ENCODE measurements around the gene LYRM7.

DNA sequence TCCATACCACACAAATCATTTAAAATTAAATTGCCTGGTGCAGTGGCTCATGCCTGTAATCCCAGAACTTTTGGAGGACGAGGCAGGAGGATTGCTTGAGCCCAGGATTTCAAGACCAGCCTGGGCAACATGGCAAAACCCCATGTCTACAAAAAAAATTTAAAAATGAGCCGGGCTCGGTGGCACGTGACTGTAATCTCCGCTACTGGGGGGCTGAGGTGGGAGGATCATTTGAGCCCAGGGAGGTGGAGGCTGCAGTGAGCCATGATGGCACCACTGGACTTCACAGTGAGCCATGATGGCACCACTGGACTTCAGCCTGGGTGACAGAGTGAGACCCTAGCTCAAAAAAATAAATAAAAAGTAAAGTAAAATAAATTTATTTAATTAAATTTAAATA lies 40.9 kb downstream of the LYRM7 start:
- TF ChIP-seq, protein P1, sequence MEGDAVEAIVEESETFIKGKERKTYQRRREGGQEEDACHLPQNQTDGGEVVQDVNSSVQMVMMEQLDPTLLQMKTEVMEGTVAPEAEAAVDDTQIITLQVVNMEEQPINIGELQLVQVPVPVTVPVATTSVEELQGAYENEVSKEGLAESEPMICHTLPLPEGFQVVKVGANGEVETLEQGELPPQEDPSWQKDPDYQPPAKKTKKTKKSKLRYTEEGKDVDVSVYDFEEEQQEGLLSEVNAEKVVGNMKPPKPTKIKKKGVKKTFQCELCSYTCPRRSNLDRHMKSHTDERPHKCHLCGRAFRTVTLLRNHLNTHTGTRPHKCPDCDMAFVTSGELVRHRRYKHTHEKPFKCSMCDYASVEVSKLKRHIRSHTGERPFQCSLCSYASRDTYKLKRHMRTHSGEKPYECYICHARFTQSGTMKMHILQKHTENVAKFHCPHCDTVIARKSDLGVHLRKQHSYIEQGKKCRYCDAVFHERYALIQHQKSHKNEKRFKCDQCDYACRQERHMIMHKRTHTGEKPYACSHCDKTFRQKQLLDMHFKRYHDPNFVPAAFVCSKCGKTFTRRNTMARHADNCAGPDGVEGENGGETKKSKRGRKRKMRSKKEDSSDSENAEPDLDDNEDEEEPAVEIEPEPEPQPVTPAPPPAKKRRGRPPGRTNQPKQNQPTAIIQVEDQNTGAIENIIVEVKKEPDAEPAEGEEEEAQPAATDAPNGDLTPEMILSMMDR (IDR thresholded peaks at IDR 0.05), result no peak
- TF ChIP-seq POLR2A (IDR thresholded peaks at IDR 0.05; ENCODE audit: low read depth), result no peak

Measured in esophagus muscularis mucosa (tissue), 3 donors.